Endothelial cell of umbilical vein (primary cell): ENCODE data around the gene TFAP2E. TPM values are rescaled to one million over a fixed set of nuclear protein-coding genes. Genes with fewer than 3 reads are reported as not detected.

Experiments used
- BruUV-seq: library from RNA; stranded (reverse); fragments of 400-500 nt; replicated peaks from 2 replicates; lab custom pipeline; 2021; lab: Mats Ljungman, UMichigan
- CTCF ChIA-PET: fragments of 300-600, 350-600 bp; sonication (Branson Sonifier 250); formaldehyde crosslinking; loops from one replicate; lab custom pipeline; 2021; ENCODE audit warnings: antibody characterized with exemption, inconsistent platforms; lab: Charles Lee
- POLR2A ChIA-PET: fragments of 300-600, 350-600 bp; sonication (Branson Sonifier 250); formaldehyde crosslinking; loops from one replicate; lab custom pipeline; 2021; ENCODE audit warnings: antibody characterized with exemption, inconsistent platforms; lab: Charles Lee
- DNase-seq: peaks from one replicate; pipeline ENCODE4 v3.0.0-alpha.2; 2011; ENCODE audit warnings: low read depth, low spot score
- FAIRE-seq: peaks from 2 replicates; lab custom pipeline; 2011; peaks lifted over from hg19 to GRCh38; lab: Jason Lieb, UNC
- H2AFZ ChIP-seq: 2 replicates; pipeline ENCODE4 v1.6.0; 2012; ENCODE audit warnings: low read depth, low read length, control low read depth, inconsistent platforms
- H3K27ac ChIP-seq: 2 replicates; pipeline ENCODE4 v1.5.1; 2011; ENCODE audit warnings: low read depth, mild to moderate bottlenecking, control low read depth, low read length, moderate library complexity; ENCODE audit not compliant: insufficient read depth
- H3K27me3 ChIP-seq, 2 experiments: 2 replicates each; pipeline versions ENCODE4 v1.6.0 to v1.6.1; 2011; ENCODE audit warnings: low read length in 2 of 2, mixed read lengths in 1 of 2; ENCODE audit not compliant: control insufficient read depth in 2 of 2, insufficient read depth in 2 of 2
- H3K36me3 ChIP-seq, 2 experiments: 2 replicates in 1 of 2; 3 replicates in 1 of 2; pipeline ENCODE4 v1.5.1; 2011; ENCODE audit warnings: low read length in 2 of 2, mild to moderate bottlenecking in 1 of 2, moderate library complexity in 1 of 2; ENCODE audit not compliant: control insufficient read depth in 2 of 2, insufficient read depth in 2 of 2; ENCODE audit errors: extremely low read depth in 1 of 2
- H3K4me1 ChIP-seq: 3 replicates; pipeline ENCODE4 v1.5.1; 2011; ENCODE audit warnings: mild to moderate bottlenecking, low read length; ENCODE audit not compliant: control insufficient read depth, insufficient read depth; ENCODE audit errors: extremely low read depth
- H3K4me2 ChIP-seq: 2 replicates; pipeline ENCODE4 v1.6.1; 2011; ENCODE audit warnings: low read length, control low read depth, mixed read lengths; ENCODE audit not compliant: insufficient read depth
- H3K4me3 ChIP-seq, 3 experiments: fragments of 200-600 bp in 1 of 3; sonication (generic), shearing (Covaris generic) in 1 of 3; replicated peaks in 1 of 3; 2 replicates each; pipeline ENCODE4 v1.5.1; 2011 to 2016; ENCODE audit warnings: control low read depth in 3 of 3, low read length in 3 of 3, mild to moderate bottlenecking in 2 of 3, inconsistent platforms in 1 of 3, low read depth in 1 of 3, moderate library complexity in 1 of 3; ENCODE audit not compliant: insufficient read depth in 1 of 3
- H3K79me2 ChIP-seq: 2 replicates; pipeline ENCODE4 v1.6.0; 2012; ENCODE audit warnings: low read length, inconsistent platforms; ENCODE audit not compliant: control insufficient read depth, insufficient read depth
- H3K9ac ChIP-seq: replicated peaks from 2 replicates; pipeline ENCODE3; 2011; ENCODE audit warnings: low read length, control low read depth; ENCODE audit not compliant: insufficient read depth; ENCODE audit errors: extremely low read depth
- H3K9me1 ChIP-seq: replicated peaks from 3 replicates; pipeline ENCODE4 v1.6.0; 2011; ENCODE audit warnings: mild to moderate bottlenecking, low read length; ENCODE audit not compliant: control insufficient read depth, insufficient read depth; ENCODE audit errors: extremely low read depth
- H3K9me3 ChIP-seq: replicated peaks from 2 replicates; pipeline ENCODE4 v1.5.1; 2012; ENCODE audit warnings: low read length, inconsistent platforms; ENCODE audit not compliant: control insufficient read depth, insufficient read depth
- H4K20me1 ChIP-seq: replicated peaks from 2 replicates; pipeline ENCODE3; 2011; ENCODE audit warnings: mild to moderate bottlenecking, low read length; ENCODE audit not compliant: control insufficient read depth, insufficient read depth; ENCODE audit errors: extremely low read depth
- CTCF ChIP-seq, 2 donors: IDR thresholded peaks; 1 replicate in 1 of 2; 2 replicates in 1 of 2; pipeline ENCODE4 v1.5.1; 2011; ENCODE audit warnings: low read length in 2 of 2, mild to moderate bottlenecking in 2 of 2, moderate library complexity in 2 of 2, control low read depth in 1 of 2, inconsistent platforms in 1 of 2, low read depth in 1 of 2; ENCODE audit not compliant: insufficient read depth in 1 of 2; ENCODE audit errors: extremely low read depth in 1 of 2
- EZH2 ChIP-seq: IDR thresholded peaks from 2 replicates; pipeline ENCODE4 v1.6.1; 2012; ENCODE audit warnings: borderline replicate concordance, low read depth, mild to moderate bottlenecking, moderate library complexity, low read length, inconsistent platforms; ENCODE audit not compliant: severe bottlenecking
- FOS ChIP-seq: IDR thresholded peaks from 2 replicates; pipeline ENCODE4 v1.6.1; 2011; ENCODE audit warnings: mild to moderate bottlenecking, low read length, moderate library complexity, borderline replicate concordance; ENCODE audit not compliant: insufficient read depth
- GATA2 ChIP-seq: IDR thresholded peaks from 2 replicates; pipeline ENCODE4 v1.7.0; 2011; ENCODE audit warnings: low read depth, mild to moderate bottlenecking, moderate library complexity, mixed read lengths, low read length; ENCODE audit not compliant: insufficient read length, insufficient read depth
- JUN ChIP-seq: IDR thresholded peaks from 2 replicates; pipeline ENCODE4 v1.6.1; 2011; ENCODE audit warnings: borderline replicate concordance, low read depth; ENCODE audit not compliant: insufficient read length, insufficient read depth
- MAX ChIP-seq: IDR thresholded peaks from 2 replicates; pipeline ENCODE4 v1.6.1; 2011; ENCODE audit not compliant: insufficient read depth, insufficient read length
- MYC ChIP-seq: IDR thresholded peaks from one replicate; pipeline ENCODE4 v1.6.1; 2011; ENCODE audit warnings: mild to moderate bottlenecking, low read depth, low read length
- POLR2A ChIP-seq: IDR thresholded peaks from 2 replicates; pipeline ENCODE4 v1.6.1; 2012; ENCODE audit warnings: low read depth, mild to moderate bottlenecking, control low read depth, low read length
- POLR2AphosphoS5 ChIP-seq: IDR thresholded peaks from 2 replicates; pipeline ENCODE4 v1.6.1; 2012; ENCODE audit warnings: low read depth, mild to moderate bottlenecking, control low read depth, low read length, moderate library complexity; ENCODE audit not compliant: insufficient read depth
- dilution Hi-C: fragments of 300-500 bp; cut with MboI; formaldehyde crosslinking; loops from one replicate; pipeline ENCODE4 v1.15.0; 2019; ENCODE audit warnings: low sequenced_read_pairs; ENCODE audit not compliant: extremely low pct_ligation_motif_present
- intact Hi-C: fragments of 100-400 bp; cut with micrococcal nuclease; formaldehyde crosslinking; loops from one replicate; pipeline ENCODE4 v1.10.0; 2022
- polyA plus RNA-seq, 4 experiments: library from polyadenylated mRNA; depleted of rRNA in 3 of 4; stranded (reverse) in 3 of 4; unstranded in 1 of 4; fragments of >200 nt; gene quantifications; 2 replicates each; pipeline versions ENCODE4 v1.2.1 to v1.2.3, GENCODE V29; 2011 to 2012; ENCODE audit warnings: missing spikeins in 1 of 4
- total RNA-seq: library from RNA; stranded (reverse); gene quantifications from 2 replicates; pipeline ENCODE4 v1.2.3, GENCODE V29; 2021

Gene TFAP2E
- total and polyA plus RNA-seq, 2 donors (not counting 3 experiments of a cell fraction or from before 2014, with no cell fraction given), result 0.06 TPM; not detected in 1

- no peak overlapping the region for H3K27ac ChIP-seq
- H3K4me1 ChIP-seq, result peaks cover 3% of the 10 kb centered on the region
- H2AFZ ChIP-seq, result no peak overlapping the region
- H3K4me2 ChIP-seq, result no peak overlapping the region
- DNase-seq (no peak), FAIRE-seq (no peak)
- no peak for TF ChIP-seq POLR2A
- POLR2A ChIA-PET, result no interaction called here
- no peak overlapping the region for H3K4me3 ChIP-seq
- H3K79me2 ChIP-seq, result no peaks in the 10 kb centered on the region
- CTCF ChIA-PET, result interaction anchor here (0.6 to 4.5 kb wide), 10 partner anchors 9 to 206 kb away, joined by 3 to 67 read pairs (median 6); partner anchors contain the start of gene CLSPN
- H3K9ac ChIP-seq, result no peak overlapping the region
- dilution Hi-C loops, result no loop called here
- no peaks in the 10 kb centered on the region for H3K9me3 ChIP-seq
- no TSS peak for BruUV-seq
- intact Hi-C loops, result no loop called here
- no peaks in the 10 kb centered on the region for H3K36me3 ChIP-seq
- no peaks in the 10 kb centered on the region for H4K20me1 ChIP-seq
- H3K9me1 ChIP-seq, result no peaks in the 10 kb centered on the region
- peaks cover 35 to 47% of the 10 kb centered on the region in 2 experiments for H3K27me3 ChIP-seq
Observed at GRCh38 chr1:35570589-35571137, 2.5 kb upstream of the TFAP2E start.

GRCh38 chr1:35571263-35571662, 1.9 kb upstream of the TFAP2E start:
- H3K4me1 ChIP-seq, result peaks cover 3% of the 10 kb centered on the region
- POLR2A ChIA-PET, result no interaction called here
- peaks cover 39 to 53% of the 10 kb centered on the region in 2 experiments for H3K27me3 ChIP-seq
- FAIRE-seq (no peak), DNase-seq (no peak)
- no peak overlapping the region for H3K27ac ChIP-seq
- H2AFZ ChIP-seq, result no peak overlapping the region
- TF ChIP-seq CTCF (IDR thresholded peaks at IDR 0.05; ENCODE audit: extremely low read depth in 1 of 2, insufficient read depth in 1 of 2, low read depth in 1 of 2, low read length in 2 of 2) (no peak), FOS (no peak), MAX (no peak), EZH2 (no peak), POLR2A (no peak), GATA2 (no peak), JUN (no peak), POLR2AphosphoS5 (no peak), MYC (no peak)
- no TSS peak for BruUV-seq
- intact Hi-C loops (no loop called here), dilution Hi-C loops (no loop called here)
- no peaks in the 10 kb centered on the region for H3K79me2 ChIP-seq
- no peaks in the 10 kb centered on the region for H3K9me3 ChIP-seq
- H3K36me3 ChIP-seq, result no peaks in the 10 kb centered on the region
- H3K9me1 ChIP-seq, result no peaks in the 10 kb centered on the region
- no peak overlapping the region for H3K9ac ChIP-seq
- no peaks in the 10 kb centered on the region for H4K20me1 ChIP-seq
- no peak overlapping the region for H3K4me2 ChIP-seq
- H3K4me3 ChIP-seq, result no peak overlapping the region
- CTCF ChIA-PET, result interaction anchor here (0.6 to 4.5 kb wide), 8 partner anchors 9 to 202 kb away, joined by 3 to 67 read pairs (median 8); partner anchors contain the start of gene CLSPN
